GM12878 (cell line): ENCODE results near the gene SNX8. TPM values are rescaled to one million over a fixed set of nuclear protein-coding genes. Genes with fewer than 3 reads are reported as not detected.

Experiments used
- BMI1 ChIP-seq: fragments of 450-650 bp; IDR thresholded peaks from 2 replicates; pipeline ENCODE4 v1.6.1; 2016; ENCODE audit warnings: mild to moderate bottlenecking, moderate library complexity, borderline replicate concordance
- CHD4 ChIP-seq: fragments of 200-600 bp; sonication (generic); IDR thresholded peaks from 2 replicates; pipeline ENCODE4 v1.6.1; 2016; ENCODE audit warnings: mild to moderate bottlenecking
- EGR1 ChIP-seq, 2 experiments: IDR thresholded peaks; 1 replicate in 1 of 2; 2 replicates in 1 of 2; pipeline ENCODE4 v1.6.1; 2011 to 2012; ENCODE audit warnings: low read depth in 2 of 2, low read length in 2 of 2, borderline replicate concordance in 1 of 2, mild to moderate bottlenecking in 1 of 2, moderate library complexity in 1 of 2
- EP300 ChIP-seq, 2 experiments: fragments of 150-350 bp in 1 of 2; IDR thresholded peaks; 2 replicates each; pipeline ENCODE4 v1.6.1; 2011 to 2012; ENCODE audit warnings: low read depth in 2 of 2, low read length in 2 of 2, borderline replicate concordance in 1 of 2, improper control_type of control experiment in 1 of 2, inconsistent platforms in 1 of 2; ENCODE audit not compliant: control insufficient read depth in 1 of 2
- FOS ChIP-seq: IDR thresholded peaks from 3 replicates; pipeline ENCODE4 v1.6.1; 2011; ENCODE audit warnings: borderline replicate concordance; ENCODE audit not compliant: insufficient read length; ENCODE audit errors: extremely low read depth
- HDGF ChIP-seq: fragments of 450-650 bp; IDR thresholded peaks from 2 replicates; pipeline ENCODE4 v1.6.1; 2016; ENCODE audit warnings: antibody characterized with exemption
- IKZF2 ChIP-seq, 2 experiments: fragments of 450-650 bp; IDR thresholded peaks; 2 replicates each; pipeline ENCODE4 v1.6.1; 2017; ENCODE audit warnings: mild to moderate bottlenecking in 2 of 2, moderate library complexity in 2 of 2
- MXI1 ChIP-seq: fragments of 150-350 bp; IDR thresholded peaks from 2 replicates; pipeline ENCODE4 v1.6.1; 2011; ENCODE audit warnings: low read depth, mild to moderate bottlenecking, inconsistent platforms, low read length, improper control_type of control experiment
- NFYB ChIP-seq: IDR thresholded peaks from 2 replicates; pipeline ENCODE4 v1.6.1; 2011; ENCODE audit warnings: low read depth, mild to moderate bottlenecking, low read length, improper control_type of control experiment, moderate library complexity; ENCODE audit not compliant: insufficient read depth
- NR2C2 ChIP-seq: IDR thresholded peaks from 2 replicates; pipeline ENCODE4 v1.6.1; 2011; ENCODE audit warnings: borderline replicate concordance, low read depth; ENCODE audit not compliant: control insufficient read depth, insufficient read length
- PML ChIP-seq: IDR thresholded peaks from 2 replicates; pipeline ENCODE4 v1.6.1; 2012; ENCODE audit warnings: low read length, inconsistent platforms
- RUNX3 ChIP-seq: IDR thresholded peaks from 2 replicates; pipeline ENCODE4 v1.6.1; 2012; ENCODE audit warnings: low read length, inconsistent platforms
- SMAD1 ChIP-seq: fragments of 450-650 bp; IDR thresholded peaks from 2 replicates; pipeline ENCODE4 v1.6.1; 2018; ENCODE audit warnings: mild to moderate bottlenecking, low read depth; ENCODE audit not compliant: partially characterized antibody
- SPI1 ChIP-seq: IDR thresholded peaks from 2 replicates; pipeline ENCODE4 v1.6.1; 2011; ENCODE audit warnings: low read depth, mild to moderate bottlenecking, low read length, moderate library complexity, borderline replicate concordance; ENCODE audit not compliant: insufficient read depth
- SRF ChIP-seq, 2 experiments: IDR thresholded peaks; 2 replicates each; pipeline ENCODE4 v1.6.1; 2011; ENCODE audit warnings: low read depth in 2 of 2, low read length in 2 of 2, mild to moderate bottlenecking in 1 of 2, moderate library complexity in 1 of 2
- polyA plus RNA-seq, 11 experiments: library from polyadenylated mRNA; depleted of rRNA in 4 of 11; unstranded in 6 of 11; stranded (reverse) in 5 of 11; fragments of >200 nt; fragmentation: Nextera tagmentation in 4 of 11; fragmentation: Illumina TruSeq in 1 of 11; extraction: Ambion mirVana in 4 of 11; extraction: Trizol in 1 of 11; gene quantifications; 1 replicate in 1 of 11; 2 replicates in 10 of 11; pipeline versions ENCODE4 v1.2.1 to v1.2.3, GENCODE V29; 2011 to 2016; ENCODE audit warnings: inconsistent platforms in 2 of 11, missing spikeins in 2 of 11, low read depth in 1 of 11
- total RNA-seq, 4 experiments: library from RNA; depleted of rRNA in 3 of 4; stranded (reverse); fragments of >200 nt in 3 of 4; fragmentation: Illumina TruSeq in 1 of 4; extraction: Trizol in 1 of 4; gene quantifications; 2 replicates each; pipeline versions ENCODE4 v1.2.1 to v1.2.3, GENCODE V29; 2013 to 2021
- TF ChIP-seq, protein P1 (sequence below): fragments of 450-650 bp; formaldehyde crosslinking; IDR thresholded peaks from 2 replicates; pipeline ENCODE4 v1.4.0; 2020; ENCODE audit warnings: mild to moderate bottlenecking, moderate library complexity
- TF ChIP-seq, protein P2 (sequence below): fragments of 450-650 bp; IDR thresholded peaks from 2 replicates; pipeline ENCODE4 v1.6.1; 2017; ENCODE audit warnings: mild to moderate bottlenecking, moderate library complexity
- TF ChIP-seq, protein P3 (sequence below): IDR thresholded peaks from 2 replicates; pipeline ENCODE4 v1.6.1; 2011; ENCODE audit warnings: mild to moderate bottlenecking, low read depth, low read length, moderate library complexity; ENCODE audit not compliant: insufficient replicate concordance
- TF ChIP-seq, protein P4 (sequence below): fragments of 450-650 bp; IDR thresholded peaks from 2 replicates; pipeline ENCODE4 v1.6.1; 2017; ENCODE audit warnings: low read depth, mild to moderate bottlenecking, moderate library complexity

Gene SNX8
- total and polyA plus RNA-seq, 10 of the 15 experiments (the other 5 are each of a cell fraction or from before 2014, with no cell fraction given), result 6.4 to 210 (median 97.6) TPM

- TF ChIP-seq, protein P1, sequence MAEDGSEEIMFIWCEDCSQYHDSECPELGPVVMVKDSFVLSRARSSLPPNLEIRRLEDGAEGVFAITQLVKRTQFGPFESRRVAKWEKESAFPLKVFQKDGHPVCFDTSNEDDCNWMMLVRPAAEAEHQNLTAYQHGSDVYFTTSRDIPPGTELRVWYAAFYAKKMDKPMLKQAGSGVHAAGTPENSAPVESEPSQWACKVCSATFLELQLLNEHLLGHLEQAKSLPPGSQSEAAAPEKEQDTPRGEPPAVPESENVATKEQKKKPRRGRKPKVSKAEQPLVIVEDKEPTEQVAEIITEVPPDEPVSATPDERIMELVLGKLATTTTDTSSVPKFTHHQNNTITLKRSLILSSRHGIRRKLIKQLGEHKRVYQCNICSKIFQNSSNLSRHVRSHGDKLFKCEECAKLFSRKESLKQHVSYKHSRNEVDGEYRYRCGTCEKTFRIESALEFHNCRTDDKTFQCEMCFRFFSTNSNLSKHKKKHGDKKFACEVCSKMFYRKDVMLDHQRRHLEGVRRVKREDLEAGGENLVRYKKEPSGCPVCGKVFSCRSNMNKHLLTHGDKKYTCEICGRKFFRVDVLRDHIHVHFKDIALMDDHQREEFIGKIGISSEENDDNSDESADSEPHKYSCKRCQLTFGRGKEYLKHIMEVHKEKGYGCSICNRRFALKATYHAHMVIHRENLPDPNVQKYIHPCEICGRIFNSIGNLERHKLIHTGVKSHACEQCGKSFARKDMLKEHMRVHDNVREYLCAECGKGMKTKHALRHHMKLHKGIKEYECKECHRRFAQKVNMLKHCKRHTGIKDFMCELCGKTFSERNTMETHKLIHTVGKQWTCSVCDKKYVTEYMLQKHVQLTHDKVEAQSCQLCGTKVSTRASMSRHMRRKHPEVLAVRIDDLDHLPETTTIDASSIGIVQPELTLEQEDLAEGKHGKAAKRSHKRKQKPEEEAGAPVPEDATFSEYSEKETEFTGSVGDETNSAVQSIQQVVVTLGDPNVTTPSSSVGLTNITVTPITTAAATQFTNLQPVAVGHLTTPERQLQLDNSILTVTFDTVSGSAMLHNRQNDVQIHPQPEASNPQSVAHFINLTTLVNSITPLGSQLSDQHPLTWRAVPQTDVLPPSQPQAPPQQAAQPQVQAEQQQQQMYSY, result no peak
- TF ChIP-seq CHD4 (no peak), SPI1 (peak; percentile 97), NR2C2 (no peak), RUNX3 (peak; percentile 88), PML (peak; percentile 87), SRF (IDR thresholded peaks at IDR 0.05; ENCODE audit: low read depth in 2 of 2, low read length in 2 of 2) (peak in 1 of 2 experiments; percentile 66; a peak in 1 of 4 replicates), SMAD1 (peak; percentile 73), IKZF2 (IDR thresholded peaks at IDR 0.05) (peak; percentile 86 to 87), NFYB (no peak), EP300 (IDR thresholded peaks at IDR 0.05; ENCODE audit: borderline replicate concordance in 1 of 2, control insufficient read depth in 1 of 2, low read depth in 2 of 2, low read length in 2 of 2) (peak; percentile 73 to 89), FOS (no peak), BMI1 (peak; percentile 42; the same call in 1 of the 2 replicates), MXI1 (peak; percentile 84), EGR1 (IDR thresholded peaks at IDR 0.05; ENCODE audit: borderline replicate concordance in 1 of 2, low read depth in 2 of 2, low read length in 2 of 2) (peak in 1 of 2 experiments; percentile 78; a peak in 2 of 3 replicates), HDGF (peak; percentile 55; the same call in 1 of the 2 replicates)
- TF ChIP-seq, protein P2, sequence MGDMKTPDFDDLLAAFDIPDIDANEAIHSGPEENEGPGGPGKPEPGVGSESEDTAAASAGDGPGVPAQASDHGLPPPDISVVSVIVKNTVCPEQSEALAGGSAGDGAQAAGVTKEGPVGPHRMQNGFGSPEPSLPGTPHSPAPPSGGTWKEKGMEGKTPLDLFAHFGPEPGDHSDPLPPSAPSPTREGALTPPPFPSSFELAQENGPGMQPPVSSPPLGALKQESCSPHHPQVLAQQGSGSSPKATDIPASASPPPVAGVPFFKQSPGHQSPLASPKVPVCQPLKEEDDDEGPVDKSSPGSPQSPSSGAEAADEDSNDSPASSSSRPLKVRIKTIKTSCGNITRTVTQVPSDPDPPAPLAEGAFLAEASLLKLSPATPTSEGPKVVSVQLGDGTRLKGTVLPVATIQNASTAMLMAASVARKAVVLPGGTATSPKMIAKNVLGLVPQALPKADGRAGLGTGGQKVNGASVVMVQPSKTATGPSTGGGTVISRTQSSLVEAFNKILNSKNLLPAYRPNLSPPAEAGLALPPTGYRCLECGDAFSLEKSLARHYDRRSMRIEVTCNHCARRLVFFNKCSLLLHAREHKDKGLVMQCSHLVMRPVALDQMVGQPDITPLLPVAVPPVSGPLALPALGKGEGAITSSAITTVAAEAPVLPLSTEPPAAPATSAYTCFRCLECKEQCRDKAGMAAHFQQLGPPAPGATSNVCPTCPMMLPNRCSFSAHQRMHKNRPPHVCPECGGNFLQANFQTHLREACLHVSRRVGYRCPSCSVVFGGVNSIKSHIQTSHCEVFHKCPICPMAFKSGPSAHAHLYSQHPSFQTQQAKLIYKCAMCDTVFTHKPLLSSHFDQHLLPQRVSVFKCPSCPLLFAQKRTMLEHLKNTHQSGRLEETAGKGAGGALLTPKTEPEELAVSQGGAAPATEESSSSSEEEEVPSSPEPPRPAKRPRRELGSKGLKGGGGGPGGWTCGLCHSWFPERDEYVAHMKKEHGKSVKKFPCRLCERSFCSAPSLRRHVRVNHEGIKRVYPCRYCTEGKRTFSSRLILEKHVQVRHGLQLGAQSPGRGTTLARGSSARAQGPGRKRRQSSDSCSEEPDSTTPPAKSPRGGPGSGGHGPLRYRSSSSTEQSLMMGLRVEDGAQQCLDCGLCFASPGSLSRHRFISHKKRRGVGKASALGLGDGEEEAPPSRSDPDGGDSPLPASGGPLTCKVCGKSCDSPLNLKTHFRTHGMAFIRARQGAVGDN, result peak; percentile 100
- TF ChIP-seq, protein P3, sequence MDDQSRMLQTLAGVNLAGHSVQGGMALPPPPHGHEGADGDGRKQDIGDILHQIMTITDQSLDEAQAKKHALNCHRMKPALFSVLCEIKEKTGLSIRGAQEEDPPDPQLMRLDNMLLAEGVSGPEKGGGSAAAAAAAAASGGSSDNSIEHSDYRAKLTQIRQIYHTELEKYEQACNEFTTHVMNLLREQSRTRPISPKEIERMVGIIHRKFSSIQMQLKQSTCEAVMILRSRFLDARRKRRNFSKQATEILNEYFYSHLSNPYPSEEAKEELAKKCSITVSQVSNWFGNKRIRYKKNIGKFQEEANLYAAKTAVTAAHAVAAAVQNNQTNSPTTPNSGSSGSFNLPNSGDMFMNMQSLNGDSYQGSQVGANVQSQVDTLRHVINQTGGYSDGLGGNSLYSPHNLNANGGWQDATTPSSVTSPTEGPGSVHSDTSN, result no peak
- TF ChIP-seq, protein P4, sequence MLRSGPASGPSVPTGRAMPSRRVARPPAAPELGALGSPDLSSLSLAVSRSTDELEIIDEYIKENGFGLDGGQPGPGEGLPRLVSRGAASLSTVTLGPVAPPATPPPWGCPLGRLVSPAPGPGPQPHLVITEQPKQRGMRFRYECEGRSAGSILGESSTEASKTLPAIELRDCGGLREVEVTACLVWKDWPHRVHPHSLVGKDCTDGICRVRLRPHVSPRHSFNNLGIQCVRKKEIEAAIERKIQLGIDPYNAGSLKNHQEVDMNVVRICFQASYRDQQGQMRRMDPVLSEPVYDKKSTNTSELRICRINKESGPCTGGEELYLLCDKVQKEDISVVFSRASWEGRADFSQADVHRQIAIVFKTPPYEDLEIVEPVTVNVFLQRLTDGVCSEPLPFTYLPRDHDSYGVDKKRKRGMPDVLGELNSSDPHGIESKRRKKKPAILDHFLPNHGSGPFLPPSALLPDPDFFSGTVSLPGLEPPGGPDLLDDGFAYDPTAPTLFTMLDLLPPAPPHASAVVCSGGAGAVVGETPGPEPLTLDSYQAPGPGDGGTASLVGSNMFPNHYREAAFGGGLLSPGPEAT, result peak; percentile 89; the same call in 1 of the 2 replicates
These were observed 77.1 kb downstream of the SNX8 start (continued) for GRCh38 chr7:2237109-2237602.
